CMK (cell line): ENCODE results near the gene EIF3B.
"Not testable (repeated sequence)": the region's sequence is repeated elsewhere in the genome, so short reads cannot be mapped to it uniquely, and the experiment has no call there.

Source experiments
- DNase-seq: peaks from one replicate; pipeline ENCODE4 v3.0.0-alpha.2; 2010; ENCODE audit warnings: low read depth

The EIF3B gene

GRCh38 chr7:2377492-2377891, 22.9 kb downstream of the EIF3B start:
- not testable (repeated sequence) for DNase-seq

GRCh38 chr7:2378125-2378524, 23.5 kb downstream of the EIF3B start:
- DNase-seq = not testable (repeated sequence)

- no peak for DNase-seq
Observed at GRCh38 chr7:2379161-2379560, 24.5 kb downstream of the EIF3B start.

- no peak for DNase-seq
Observed at GRCh38 chr7:2379821-2380450, 25.3 kb downstream of the EIF3B start.

GRCh38 chr7:2380461-2380860, 25.8 kb downstream of the EIF3B start:
- no peak for DNase-seq

GRCh38 chr7:2381227-2381626, 26.6 kb downstream of the EIF3B start:
- DNase-seq = no peak

- DNase-seq = no peak
Observed at GRCh38 chr7:2381881-2382509, 27.4 kb downstream of the EIF3B start.

- DNase-seq = no peak
Observed at GRCh38 chr7:2383543-2384274, 29.1 kb downstream of the EIF3B start.

GRCh38 chr7:2384354-2385243, 30.0 kb downstream of the EIF3B start:
- no peak for DNase-seq

- DNase-seq = not testable (repeated sequence)
Observed at GRCh38 chr7:2386122-2386521, 31.5 kb downstream of the EIF3B start.

- DNase-seq = no peak
Observed at GRCh38 chr7:2386964-2387669, 32.5 kb downstream of the EIF3B start.

GRCh38 chr7:2387897-2388636, 33.4 kb downstream of the EIF3B start:
- DNase-seq = no peak

GRCh38 chr7:2388637-2388954, 34.0 kb downstream of the EIF3B start:
- DNase-seq = no peak

- DNase-seq = not testable (repeated sequence)
Observed at GRCh38 chr7:2390020-2390816, 35.6 kb downstream of the EIF3B start.

GRCh38 chr7:2393706-2394105, 39.1 kb downstream of the EIF3B start:
- DNase-seq = no peak

GRCh38 chr7:2394566-2395082, 40.0 kb downstream of the EIF3B start:
- no peak for DNase-seq

- DNase-seq = no peak
Observed at GRCh38 chr7:2398506-2398905, 43.9 kb downstream of the EIF3B start.

- DNase-seq = peak; percentile 71
Observed at GRCh38 chr7:2399848-2400587, 45.4 kb downstream of the EIF3B start.

- DNase-seq = no peak
Observed at GRCh38 chr7:2402687-2403013, 48.0 kb downstream of the EIF3B start.
